ENCODE results near the gene GRID2. TPM values are rescaled to one million over a fixed set of nuclear protein-coding genes. Genes with fewer than 3 reads are reported as not detected.

GRID2 gene
- total and polyA plus RNA-seq, 4 donors, result under 0.01 to 0.02 TPM; not detected in 2

DNA sequence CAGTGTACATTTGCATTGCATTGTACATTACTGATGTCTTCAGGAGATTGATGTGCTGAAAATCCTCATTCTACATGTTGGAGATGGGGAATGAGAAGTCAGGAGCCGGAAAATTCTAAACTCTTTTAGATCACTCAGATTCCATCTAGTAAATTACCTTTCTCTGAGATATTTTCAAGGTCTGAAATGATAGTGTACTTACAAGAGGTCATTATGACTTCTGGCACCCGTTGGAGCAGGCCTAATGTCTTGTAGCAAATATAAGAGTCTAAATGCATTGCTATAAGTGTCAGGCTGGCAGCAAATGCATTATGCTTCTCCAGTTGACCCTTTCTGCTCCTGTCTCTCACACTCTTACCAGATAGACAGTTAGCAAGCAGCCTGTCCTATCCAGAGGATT, 692.8 kb downstream of the GRID2 start:
- no peak overlapping the region for H3K4me3 ChIP-seq (ENCODE audit: low read depth in 1 of 3, low read length in 3 of 3)
- DNase-seq (ENCODE audit: low spot score), result no peak
- no peaks in the 10 kb centered on the region for H3K36me3 ChIP-seq (ENCODE audit: control insufficient read depth in 4 of 4, insufficient read depth in 3 of 4, low read depth in 1 of 4, low read length in 3 of 4)
- no peaks in the 10 kb centered on the region for H3K9me3 ChIP-seq (ENCODE audit: control insufficient read depth in 4 of 4, low read length in 3 of 4)
- H3K9ac ChIP-seq (ENCODE audit: low read depth in 1 of 2, low read length in 2 of 2), result no peak overlapping the region
- no peak overlapping the region for H3K27ac ChIP-seq (ENCODE audit: low read depth in 1 of 2, low read length in 2 of 2)
- WGBS, result 80% methylated on average over 2 of the region's 2 CpGs
- no peaks in the 10 kb centered on the region for H3K27me3 ChIP-seq (ENCODE audit: control insufficient read depth in 4 of 4, insufficient read depth in 4 of 4, low read length in 3 of 4)
- TF ChIP-seq, protein P1, sequence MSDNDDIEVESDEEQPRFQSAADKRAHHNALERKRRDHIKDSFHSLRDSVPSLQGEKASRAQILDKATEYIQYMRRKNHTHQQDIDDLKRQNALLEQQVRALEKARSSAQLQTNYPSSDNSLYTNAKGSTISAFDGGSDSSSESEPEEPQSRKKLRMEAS (IDR thresholded peaks at IDR 0.05), result no peak
- TF ChIP-seq GABPA (IDR thresholded peaks at IDR 0.05 in 1 of 2, conservative IDR thresholded peaks at IDR 0.05 in 1 of 2) (no peak), YY1 (IDR thresholded peaks at IDR 0.05) (no peak)
- H3K4me1 ChIP-seq (ENCODE audit: control insufficient read depth in 4 of 4, insufficient read depth in 4 of 4, low read length in 3 of 4), result peaks cover 0 to 37% (median 23%) of the 10 kb centered on the region in 4 donors

DNA sequence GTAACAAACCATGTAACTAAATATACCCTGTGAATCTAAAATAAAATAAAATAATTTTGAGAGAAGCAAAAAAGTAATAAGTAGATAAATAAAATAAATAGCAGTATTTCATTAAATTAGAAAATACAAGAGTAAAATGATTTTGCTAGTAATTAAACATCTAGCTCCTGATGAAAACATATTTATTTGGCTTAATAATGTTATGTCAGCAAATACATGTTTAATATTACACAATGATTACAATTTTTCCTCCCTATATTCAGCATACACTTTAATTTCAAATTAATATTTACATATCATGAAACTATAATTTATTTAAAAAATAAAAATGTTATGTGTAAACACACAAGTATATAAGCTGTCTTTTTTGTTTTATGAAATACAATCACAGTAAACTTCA, 697.1 kb downstream of the GRID2 start:
- Histone ChIP-seq H3K4me3 (ENCODE audit: low read depth in 1 of 3, low read length in 3 of 3) (no peak overlapping the region), H3K27me3 (ENCODE audit: control insufficient read depth in 4 of 4, insufficient read depth in 4 of 4, low read length in 3 of 4) (no peaks in the 10 kb centered on the region), H3K36me3 (ENCODE audit: control insufficient read depth in 4 of 4, insufficient read depth in 3 of 4, low read depth in 1 of 4, low read length in 3 of 4) (no peaks in the 10 kb centered on the region), H3K9me3 (ENCODE audit: control insufficient read depth in 4 of 4, low read length in 3 of 4) (no peaks in the 10 kb centered on the region), H3K27ac (ENCODE audit: low read depth in 1 of 2, low read length in 2 of 2) (no peak overlapping the region), H3K9ac (ENCODE audit: low read depth in 1 of 2, low read length in 2 of 2) (no peak overlapping the region), H3K4me1 (ENCODE audit: control insufficient read depth in 4 of 4, insufficient read depth in 4 of 4, low read length in 3 of 4) (peaks cover 0 to 5% (median 2%) of the 10 kb centered on the region in 4 donors)
- no peak for DNase-seq (ENCODE audit: low spot score)
- TF ChIP-seq RAD21 (IDR thresholded peaks at IDR 0.05) (no peak), YY1 (IDR thresholded peaks at IDR 0.05) (no peak)

DNA sequence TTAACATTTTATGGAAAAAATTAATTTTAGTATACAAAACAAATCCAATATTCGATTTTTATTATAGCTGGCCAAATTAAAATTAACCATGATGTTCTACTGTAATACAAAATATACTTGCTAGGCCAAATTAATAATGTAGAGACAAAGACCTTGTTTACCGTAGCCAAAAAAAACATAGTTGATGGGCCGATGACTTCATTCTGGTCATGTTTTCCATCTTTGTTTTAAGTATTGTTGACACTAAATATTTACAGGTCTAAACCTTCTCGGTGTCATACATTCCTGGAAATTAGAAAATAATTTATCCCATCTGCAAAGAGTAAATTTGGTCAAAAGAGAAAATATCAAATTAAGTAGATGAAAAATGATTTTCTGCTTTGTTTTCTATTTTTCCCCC, 698.5 kb downstream of the GRID2 start:
- Histone ChIP-seq H3K4me1 (ENCODE audit: control insufficient read depth in 4 of 4, insufficient read depth in 4 of 4, low read length in 3 of 4) (peaks cover 0 to 5% (median 2%) of the 10 kb centered on the region in 4 donors), H3K4me3 (ENCODE audit: low read depth in 1 of 3, low read length in 3 of 3) (no peak overlapping the region), H3K36me3 (ENCODE audit: control insufficient read depth in 4 of 4, insufficient read depth in 3 of 4, low read depth in 1 of 4, low read length in 3 of 4) (no peaks in the 10 kb centered on the region), H3K9me3 (ENCODE audit: control insufficient read depth in 4 of 4, low read length in 3 of 4) (no peaks in the 10 kb centered on the region), H3K27me3 (ENCODE audit: control insufficient read depth in 4 of 4, insufficient read depth in 4 of 4, low read length in 3 of 4) (no peaks in the 10 kb centered on the region), H3K27ac (ENCODE audit: low read depth in 1 of 2, low read length in 2 of 2) (no peak overlapping the region), H3K9ac (ENCODE audit: low read depth in 1 of 2, low read length in 2 of 2) (no peak overlapping the region)
- WGBS, result 49% methylated on average over 4 of the region's 4 CpGs
- no peak for TF ChIP-seq EGR1 (IDR thresholded peaks at IDR 0.05; ENCODE audit: low read depth in 2 of 2)
- no peak for TF ChIP-seq HNF4A (conservative IDR thresholded peaks at IDR 0.05)
- TF ChIP-seq GABPA (IDR thresholded peaks at IDR 0.05 in 1 of 2, conservative IDR thresholded peaks at IDR 0.05 in 1 of 2), result no peak
- no peak for TF ChIP-seq JUND (IDR thresholded peaks at IDR 0.05)
- TF ChIP-seq SP1 (IDR thresholded peaks at IDR 0.05), result no peak
- TF ChIP-seq, protein P2, sequence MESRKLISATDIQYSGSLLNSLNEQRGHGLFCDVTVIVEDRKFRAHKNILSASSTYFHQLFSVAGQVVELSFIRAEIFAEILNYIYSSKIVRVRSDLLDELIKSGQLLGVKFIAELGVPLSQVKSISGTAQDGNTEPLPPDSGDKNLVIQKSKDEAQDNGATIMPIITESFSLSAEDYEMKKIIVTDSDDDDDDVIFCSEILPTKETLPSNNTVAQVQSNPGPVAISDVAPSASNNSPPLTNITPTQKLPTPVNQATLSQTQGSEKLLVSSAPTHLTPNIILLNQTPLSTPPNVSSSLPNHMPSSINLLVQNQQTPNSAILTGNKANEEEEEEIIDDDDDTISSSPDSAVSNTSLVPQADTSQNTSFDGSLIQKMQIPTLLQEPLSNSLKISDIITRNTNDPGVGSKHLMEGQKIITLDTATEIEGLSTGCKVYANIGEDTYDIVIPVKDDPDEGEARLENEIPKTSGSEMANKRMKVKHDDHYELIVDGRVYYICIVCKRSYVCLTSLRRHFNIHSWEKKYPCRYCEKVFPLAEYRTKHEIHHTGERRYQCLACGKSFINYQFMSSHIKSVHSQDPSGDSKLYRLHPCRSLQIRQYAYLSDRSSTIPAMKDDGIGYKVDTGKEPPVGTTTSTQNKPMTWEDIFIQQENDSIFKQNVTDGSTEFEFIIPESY (IDR thresholded peaks at IDR 0.05), result no peak
- no peak for TF ChIP-seq RAD21 (IDR thresholded peaks at IDR 0.05)
- no peak for TF ChIP-seq HNF4G (IDR thresholded peaks at IDR 0.05)
- TF ChIP-seq YY1 (IDR thresholded peaks at IDR 0.05), result no peak
- no peak for DNase-seq (ENCODE audit: low spot score)

DNA sequence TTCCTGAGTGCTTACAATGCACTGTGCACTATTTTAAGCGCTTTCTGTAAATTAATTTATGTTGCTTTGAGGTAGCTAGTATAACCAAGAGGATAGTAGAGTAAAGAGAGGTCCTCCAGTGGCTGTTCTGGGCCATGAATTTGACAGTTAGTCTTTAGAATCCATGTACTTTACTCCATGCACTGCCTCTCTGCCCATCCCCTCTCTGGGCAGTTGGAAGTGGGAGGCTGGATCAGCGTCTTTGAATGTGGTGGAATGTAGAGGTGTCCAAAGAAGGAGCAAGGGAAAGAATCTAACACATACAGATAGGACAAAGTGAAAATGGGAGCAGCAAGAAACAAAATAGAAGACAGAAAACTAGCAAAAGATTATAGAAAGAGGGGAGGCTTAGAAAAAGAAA, 712.6 kb downstream of the GRID2 start:
- no peak for DNase-seq (ENCODE audit: low spot score)
- Histone ChIP-seq H3K9me3 (ENCODE audit: control insufficient read depth in 4 of 4, low read length in 3 of 4) (no peaks in the 10 kb centered on the region), H3K4me3 (ENCODE audit: low read depth in 1 of 3, low read length in 3 of 3) (no peak overlapping the region), H3K27ac (ENCODE audit: low read depth in 1 of 2, low read length in 2 of 2) (no peak overlapping the region), H3K4me1 (ENCODE audit: control insufficient read depth in 4 of 4, insufficient read depth in 4 of 4, low read length in 3 of 4) (no peaks in the 10 kb centered on the region), H3K36me3 (ENCODE audit: control insufficient read depth in 4 of 4, insufficient read depth in 3 of 4, low read depth in 1 of 4, low read length in 3 of 4) (no peaks in the 10 kb centered on the region), H3K9ac (ENCODE audit: low read depth in 1 of 2, low read length in 2 of 2) (no peak overlapping the region), H3K27me3 (ENCODE audit: control insufficient read depth in 4 of 4, insufficient read depth in 4 of 4, low read length in 3 of 4) (no peaks in the 10 kb centered on the region)
- WGBS, result 89% methylated on average over 2 of the region's 2 CpGs
- no peak for TF ChIP-seq RXRA (IDR thresholded peaks at IDR 0.05)
- TF ChIP-seq EGR1 (IDR thresholded peaks at IDR 0.05; ENCODE audit: low read depth in 2 of 2), result no peak
- no peak for TF ChIP-seq HNF4G (IDR thresholded peaks at IDR 0.05)
- TF ChIP-seq GABPA (IDR thresholded peaks at IDR 0.05 in 1 of 2, conservative IDR thresholded peaks at IDR 0.05 in 1 of 2), result no peak
- no peak for TF ChIP-seq YY1 (IDR thresholded peaks at IDR 0.05)
- TF ChIP-seq JUND (IDR thresholded peaks at IDR 0.05), result no peak
- TF ChIP-seq, protein P3, sequence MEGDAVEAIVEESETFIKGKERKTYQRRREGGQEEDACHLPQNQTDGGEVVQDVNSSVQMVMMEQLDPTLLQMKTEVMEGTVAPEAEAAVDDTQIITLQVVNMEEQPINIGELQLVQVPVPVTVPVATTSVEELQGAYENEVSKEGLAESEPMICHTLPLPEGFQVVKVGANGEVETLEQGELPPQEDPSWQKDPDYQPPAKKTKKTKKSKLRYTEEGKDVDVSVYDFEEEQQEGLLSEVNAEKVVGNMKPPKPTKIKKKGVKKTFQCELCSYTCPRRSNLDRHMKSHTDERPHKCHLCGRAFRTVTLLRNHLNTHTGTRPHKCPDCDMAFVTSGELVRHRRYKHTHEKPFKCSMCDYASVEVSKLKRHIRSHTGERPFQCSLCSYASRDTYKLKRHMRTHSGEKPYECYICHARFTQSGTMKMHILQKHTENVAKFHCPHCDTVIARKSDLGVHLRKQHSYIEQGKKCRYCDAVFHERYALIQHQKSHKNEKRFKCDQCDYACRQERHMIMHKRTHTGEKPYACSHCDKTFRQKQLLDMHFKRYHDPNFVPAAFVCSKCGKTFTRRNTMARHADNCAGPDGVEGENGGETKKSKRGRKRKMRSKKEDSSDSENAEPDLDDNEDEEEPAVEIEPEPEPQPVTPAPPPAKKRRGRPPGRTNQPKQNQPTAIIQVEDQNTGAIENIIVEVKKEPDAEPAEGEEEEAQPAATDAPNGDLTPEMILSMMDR (IDR thresholded peaks at IDR 0.05; ENCODE audit: low read depth, low read length, missing input control), result no peak
- TF ChIP-seq NR2F2 (IDR thresholded peaks at IDR 0.05), result no peak
- no peak for TF ChIP-seq FOXA1 (IDR thresholded peaks at IDR 0.05)
- TF ChIP-seq, protein P4, sequence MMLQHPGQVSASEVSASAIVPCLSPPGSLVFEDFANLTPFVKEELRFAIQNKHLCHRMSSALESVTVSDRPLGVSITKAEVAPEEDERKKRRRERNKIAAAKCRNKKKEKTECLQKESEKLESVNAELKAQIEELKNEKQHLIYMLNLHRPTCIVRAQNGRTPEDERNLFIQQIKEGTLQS (IDR thresholded peaks at IDR 0.05), result no peak
- no peak for TF ChIP-seq SP1 (IDR thresholded peaks at IDR 0.05)
- TF ChIP-seq, protein P5, sequence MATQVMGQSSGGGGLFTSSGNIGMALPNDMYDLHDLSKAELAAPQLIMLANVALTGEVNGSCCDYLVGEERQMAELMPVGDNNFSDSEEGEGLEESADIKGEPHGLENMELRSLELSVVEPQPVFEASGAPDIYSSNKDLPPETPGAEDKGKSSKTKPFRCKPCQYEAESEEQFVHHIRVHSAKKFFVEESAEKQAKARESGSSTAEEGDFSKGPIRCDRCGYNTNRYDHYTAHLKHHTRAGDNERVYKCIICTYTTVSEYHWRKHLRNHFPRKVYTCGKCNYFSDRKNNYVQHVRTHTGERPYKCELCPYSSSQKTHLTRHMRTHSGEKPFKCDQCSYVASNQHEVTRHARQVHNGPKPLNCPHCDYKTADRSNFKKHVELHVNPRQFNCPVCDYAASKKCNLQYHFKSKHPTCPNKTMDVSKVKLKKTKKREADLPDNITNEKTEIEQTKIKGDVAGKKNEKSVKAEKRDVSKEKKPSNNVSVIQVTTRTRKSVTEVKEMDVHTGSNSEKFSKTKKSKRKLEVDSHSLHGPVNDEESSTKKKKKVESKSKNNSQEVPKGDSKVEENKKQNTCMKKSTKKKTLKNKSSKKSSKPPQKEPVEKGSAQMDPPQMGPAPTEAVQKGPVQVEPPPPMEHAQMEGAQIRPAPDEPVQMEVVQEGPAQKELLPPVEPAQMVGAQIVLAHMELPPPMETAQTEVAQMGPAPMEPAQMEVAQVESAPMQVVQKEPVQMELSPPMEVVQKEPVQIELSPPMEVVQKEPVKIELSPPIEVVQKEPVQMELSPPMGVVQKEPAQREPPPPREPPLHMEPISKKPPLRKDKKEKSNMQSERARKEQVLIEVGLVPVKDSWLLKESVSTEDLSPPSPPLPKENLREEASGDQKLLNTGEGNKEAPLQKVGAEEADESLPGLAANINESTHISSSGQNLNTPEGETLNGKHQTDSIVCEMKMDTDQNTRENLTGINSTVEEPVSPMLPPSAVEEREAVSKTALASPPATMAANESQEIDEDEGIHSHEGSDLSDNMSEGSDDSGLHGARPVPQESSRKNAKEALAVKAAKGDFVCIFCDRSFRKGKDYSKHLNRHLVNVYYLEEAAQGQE (IDR thresholded peaks at IDR 0.05), result no peak
- TF ChIP-seq HNF4A (conservative IDR thresholded peaks at IDR 0.05), result no peak

Measured in liver (tissue), 9 donors.